Measurements from ENCODE around the gene ZNRD2.

Gene ZNRD2

GRCh38 chr11:65526744-65527143 lies 43.5 kb upstream of the ZNRD2 start:
- no peak for DNase-seq (ENCODE audit: low read depth)
- H3K4me3 ChIP-seq (ENCODE audit: low read depth, low read length), result no peak overlapping the region
- no peak for TF ChIP-seq CTCF (IDR thresholded peaks at IDR 0.05; ENCODE audit: low read depth, low read length, missing control alignments)

- no peak for TF ChIP-seq CTCF (IDR thresholded peaks at IDR 0.05; ENCODE audit: low read depth, low read length, missing control alignments)
These were observed 41.4 kb upstream of the ZNRD2 start for GRCh38 chr11:65528819-65529350.

GRCh38 chr11:65529475-65530156 lies 40.7 kb upstream of the ZNRD2 start:
- no peak overlapping the region for H3K4me3 ChIP-seq (ENCODE audit: low read depth, low read length)
- no peak for TF ChIP-seq CTCF (IDR thresholded peaks at IDR 0.05; ENCODE audit: low read depth, low read length, missing control alignments)

More at GRCh38 chr11:65528819-65529350, 41.4 kb upstream of the ZNRD2 start:
- no peak overlapping the region for H3K4me3 ChIP-seq (ENCODE audit: low read depth, low read length)
- DNase-seq (ENCODE audit: low read depth), result no peak

GRCh38 chr11:65530157-65530496 lies 40.1 kb upstream of the ZNRD2 start:
- DNase-seq (ENCODE audit: low read depth), result no peak
- TF ChIP-seq CTCF (IDR thresholded peaks at IDR 0.05; ENCODE audit: low read depth, low read length, missing control alignments), result peak; percentile 48
- H3K4me3 ChIP-seq (ENCODE audit: low read depth, low read length), result no peak overlapping the region

More at GRCh38 chr11:65529475-65530156, 40.7 kb upstream of the ZNRD2 start:
- no peak for DNase-seq (ENCODE audit: low read depth)

- TF ChIP-seq CTCF (IDR thresholded peaks at IDR 0.05; ENCODE audit: low read depth, low read length, missing control alignments), result no peak
- DNase-seq (ENCODE audit: low read depth), result no peak
- no peak overlapping the region for H3K4me3 ChIP-seq (ENCODE audit: low read depth, low read length)
These were observed 37.8 kb upstream of the ZNRD2 start for GRCh38 chr11:65532388-65533064.

GRCh38 chr11:65535102-65535501 lies 35.2 kb upstream of the ZNRD2 start:
- no peak overlapping the region for H3K4me3 ChIP-seq (ENCODE audit: low read depth, low read length)
- no peak for DNase-seq (ENCODE audit: low read depth)
- no peak for TF ChIP-seq CTCF (IDR thresholded peaks at IDR 0.05; ENCODE audit: low read depth, low read length, missing control alignments)

Measured in GM12864 (cell line).